Fibroblast of pulmonary artery (primary cell): ENCODE measurements around the gene MKS1.

Experiments
- DNase-seq: peaks from one replicate; pipeline ENCODE4 v3.0.0-alpha.2; 2010; ENCODE audit warnings: low read depth
- H3K4me3 ChIP-seq: replicated peaks from 2 replicates; pipeline ENCODE4 v1.5.1; 2011; ENCODE audit warnings: low read depth, mild to moderate bottlenecking, control low read depth, low read length, moderate library complexity
- CTCF ChIP-seq: IDR thresholded peaks from 2 replicates; pipeline ENCODE4 v1.5.1; 2011; ENCODE audit warnings: mild to moderate bottlenecking, control low read depth, low read length, inconsistent platforms; ENCODE audit errors: missing control alignments

Gene MKS1

GRCh38 chr17:58264407-58265103 lies 45.5 kb upstream of the MKS1 start:
- DNase-seq = no peak
- TF ChIP-seq CTCF = no peak
- no peak overlapping the region for H3K4me3 ChIP-seq

GRCh38 chr17:58263773-58264172 lies 44.7 kb upstream of the MKS1 start:
- no peak overlapping the region for H3K4me3 ChIP-seq
- DNase-seq = no peak
- TF ChIP-seq CTCF = no peak

GRCh38 chr17:58262149-58262548 lies 43.1 kb upstream of the MKS1 start:
- H3K4me3 ChIP-seq = no peak overlapping the region
- no peak for DNase-seq
- TF ChIP-seq CTCF = no peak

GRCh38 chr17:58254803-58255202 lies 35.7 kb upstream of the MKS1 start:
- no peak overlapping the region for H3K4me3 ChIP-seq
- DNase-seq = no peak
- no peak for TF ChIP-seq CTCF

- TF ChIP-seq CTCF = no peak
- H3K4me3 ChIP-seq = no peak overlapping the region
- DNase-seq = no peak
Observed at GRCh38 chr17:58253082-58253481, 34.0 kb upstream of the MKS1 start.

GRCh38 chr17:58252141-58252540 lies 33.1 kb upstream of the MKS1 start:
- no peak for TF ChIP-seq CTCF
- no peak overlapping the region for H3K4me3 ChIP-seq
- DNase-seq = no peak

GRCh38 chr17:58250344-58251011 lies 31.4 kb upstream of the MKS1 start:
- no peak for TF ChIP-seq CTCF
- no peak overlapping the region for H3K4me3 ChIP-seq
- no peak for DNase-seq
